B cell (primary cell): ENCODE results near the gene FBXL20. TPM values are rescaled to one million over a fixed set of nuclear protein-coding genes. Genes with fewer than 3 reads are reported as not detected.

Source experiments
- ATAC-seq: fragments of 200-7000 bp; cut with Tn5 transposase; one replicate; pipeline ENCODE4 v1.10.0; 2021; ENCODE audit warnings: low read depth, mild to moderate bottlenecking, moderate number of reproducible peaks, moderate library complexity
- CTCF ChIA-PET: fragments of 350-600 bp; sonication (Branson Sonifier 250); formaldehyde crosslinking; loops from one replicate; lab custom pipeline; 2021; ENCODE audit warnings: antibody characterized with exemption, inconsistent platforms; lab: Charles Lee
- POLR2A ChIA-PET: fragments of 350-600 bp; sonication (Branson Sonifier 250); formaldehyde crosslinking; loops from one replicate; lab custom pipeline; 2021; ENCODE audit warnings: antibody characterized with exemption; lab: Charles Lee
- DNase-seq: peaks from one replicate; pipeline ENCODE4 v3.0.0; 2013
- H2AFZ ChIP-seq: 2 replicates; pipeline ENCODE4 v1.6.1; 2012; ENCODE audit warnings: mild to moderate bottlenecking, low read depth, low read length; ENCODE audit not compliant: insufficient read depth, poor library complexity, severe bottlenecking
- H3K27ac ChIP-seq, 2 donors: 1 replicate in 1 of 2; 2 replicates in 1 of 2; pipeline ENCODE4 v1.5.1; 2012 to 2013; ENCODE audit warnings: low read length in 2 of 2, mild to moderate bottlenecking in 2 of 2, moderate library complexity in 1 of 2
- H3K27me3 ChIP-seq, 4 experiments: fragments of 200-600 bp in 1 of 4; sonication (generic) in 1 of 4; replicated peaks in 1 of 4; 1 replicate in 2 of 4; 2 replicates in 2 of 4; pipeline versions ENCODE4 v1.6.1 to v1.7.0; 2013 to 2016; ENCODE audit warnings: low read length in 3 of 4, mild to moderate bottlenecking in 2 of 4, mixed read lengths in 1 of 4, moderate library complexity in 1 of 4; ENCODE audit not compliant: insufficient read depth in 4 of 4, control insufficient read depth in 3 of 4; ENCODE audit errors: control extremely low read depth in 1 of 4
- H3K36me3 ChIP-seq, 2 experiments: replicated peaks in 1 of 2; 1 replicate in 1 of 2; 2 replicates in 1 of 2; pipeline versions ENCODE4 v1.6.1 to v1.7.1; 2013; ENCODE audit warnings: low read length in 1 of 2; ENCODE audit not compliant: insufficient read depth in 2 of 2, control insufficient read depth in 1 of 2; ENCODE audit errors: control extremely low read depth in 1 of 2, extremely low read depth in 1 of 2
- H3K4me1 ChIP-seq, 2 donors: fragments of 200-600 bp in 1 of 2; sonication (generic) in 1 of 2; 1 replicate in 1 of 2; 2 replicates in 1 of 2; pipeline versions ENCODE4 v1.5.1 to v1.6.1; 2013 to 2017; ENCODE audit warnings: low read length in 2 of 2; ENCODE audit not compliant: control insufficient read depth in 2 of 2, insufficient read depth in 2 of 2
- H3K4me2 ChIP-seq: replicated peaks from 2 replicates; pipeline ENCODE3; 2012; ENCODE audit warnings: mild to moderate bottlenecking, low read depth, low read length; ENCODE audit not compliant: poor library complexity, severe bottlenecking
- H3K4me3 ChIP-seq, 5 experiments: fragments of 200-600 bp in 1 of 5; sonication (generic) in 1 of 5; 1 replicate in 3 of 5; 2 replicates in 2 of 5; pipeline versions ENCODE4 v1.5.1 to v1.7.0; 2011 to 2016; ENCODE audit warnings: low read length in 4 of 5, mild to moderate bottlenecking in 4 of 5, low read depth in 2 of 5, control low read depth in 1 of 5, moderate library complexity in 1 of 5; ENCODE audit not compliant: insufficient read depth in 1 of 5; ENCODE audit errors: control extremely low read depth in 1 of 5, extremely low read depth in 1 of 5
- H3K79me2 ChIP-seq: fragments of 200-600 bp; sonication (generic); one replicate; pipeline ENCODE4 v1.6.0; 2016; ENCODE audit warnings: low read length; ENCODE audit not compliant: control insufficient read depth, insufficient read depth
- H3K9ac ChIP-seq: fragments of 200-600 bp; sonication (generic); 2 replicates; pipeline ENCODE4 v1.6.1; 2017; ENCODE audit warnings: mild to moderate bottlenecking, low read length, moderate library complexity
- H3K9me3 ChIP-seq, 3 donors: one replicate each; pipeline versions ENCODE4 v1.6.1 to v1.7.1; 2013; ENCODE audit warnings: low read length in 2 of 3; ENCODE audit not compliant: control insufficient read depth in 2 of 3, insufficient read depth in 1 of 3; ENCODE audit errors: control extremely low read depth in 1 of 3
- H4K20me1 ChIP-seq: 2 replicates; pipeline ENCODE4 v1.6.0; 2012; ENCODE audit warnings: mild to moderate bottlenecking, low read length; ENCODE audit not compliant: insufficient read depth, control insufficient read depth, poor library complexity, severe bottlenecking
- H3K27ac Mint-ChIP-seq: one replicate; pipeline ENCODE4 v1.8.0; 2021; ENCODE audit warnings: mixed read lengths
- H3K27me3 Mint-ChIP-seq: one replicate; pipeline ENCODE4 v1.8.0; 2021; ENCODE audit warnings: mixed read lengths
- H3K4me1 Mint-ChIP-seq: one replicate; pipeline ENCODE4 v1.8.0; 2021; ENCODE audit warnings: mixed read lengths
- H3K4me3 Mint-ChIP-seq: one replicate; pipeline ENCODE4 v1.8.0; 2021; ENCODE audit warnings: mixed read lengths
- H3K9me3 Mint-ChIP-seq: one replicate; pipeline ENCODE4 v1.8.0; 2022; ENCODE audit warnings: mixed read lengths; ENCODE audit not compliant: insufficient read depth
- EZH2 ChIP-seq: IDR thresholded peaks from 2 replicates; pipeline ENCODE4 v1.6.1; 2012; ENCODE audit warnings: borderline replicate concordance, low read depth, mild to moderate bottlenecking, moderate library complexity, low read length; ENCODE audit not compliant: insufficient read depth, poor library complexity, severe bottlenecking
- WGBS: methylation state at CpG from one replicate; pipeline ENCODE4 v1.1.5; 2013; ENCODE audit warnings: missing lambda C conversion rate; ENCODE audit not compliant: insufficient coverage; 5-methylcytosine and 5-hydroxymethylcytosine counted together
- intact Hi-C: fragments of 100-400 bp; cut with micrococcal nuclease; formaldehyde crosslinking; loops from one replicate; pipeline ENCODE4 v1.10.0; 2022
- polyA plus RNA-seq: library from polyadenylated mRNA; depleted of rRNA; stranded (reverse); fragments of >200 nt; gene quantifications from 2 replicates; pipeline ENCODE4 v1.2.3, GENCODE V29; 2012
- total RNA-seq, 2 donors: library from RNA; stranded (reverse); fragments of 120-200 nt in 1 of 2; gene quantifications; 1 replicate in 1 of 2; 2 replicates in 1 of 2; pipeline versions ENCODE4 v1.2.3 to v1.2.4, GENCODE V29; 2013 to 2022
- TF ChIP-seq, protein P1 (sequence below): fragments of 200-600 bp; IDR thresholded peaks from one replicate; pipeline ENCODE4 v1.8.0; 2022; ENCODE audit warnings: antibody characterized with exemption, mild to moderate bottlenecking

FBXL20 gene
- total and polyA plus RNA-seq, 2 donors (not counting 1 experiment from before 2014, with no cell fraction given): 6.1 to 36.2 TPM

DNA sequence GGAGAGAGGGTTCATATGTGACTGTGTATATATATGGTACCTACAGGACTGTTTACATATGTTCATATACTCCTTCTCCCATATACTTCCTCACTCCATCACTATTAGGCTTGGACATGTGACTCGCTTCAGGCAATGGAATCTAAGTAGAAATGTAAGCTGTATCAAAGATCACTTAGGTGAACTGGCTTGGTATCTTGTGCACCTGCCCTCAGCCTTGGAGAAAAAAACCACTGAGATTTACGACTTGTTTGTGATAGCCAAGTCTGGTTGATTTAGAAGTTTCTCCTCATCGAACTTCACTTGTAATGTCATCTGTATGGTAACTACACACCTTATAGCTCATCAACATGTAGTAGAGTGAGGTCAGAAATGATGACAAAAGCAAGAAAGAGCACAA, 59.9 kb downstream of the FBXL20 start:
- H3K27me3 ChIP-seq: no peaks in the 10 kb centered on the region
- H3K9ac ChIP-seq: no peak overlapping the region
- intact Hi-C loops: no loop called here
- H3K36me3 ChIP-seq: peaks cover 5 to 14% of the 10 kb centered on the region in 2 experiments
- no peak overlapping the region for H3K27ac Mint-ChIP-seq
- no peak overlapping the region for H3K27ac ChIP-seq
- TF ChIP-seq, protein P1, sequence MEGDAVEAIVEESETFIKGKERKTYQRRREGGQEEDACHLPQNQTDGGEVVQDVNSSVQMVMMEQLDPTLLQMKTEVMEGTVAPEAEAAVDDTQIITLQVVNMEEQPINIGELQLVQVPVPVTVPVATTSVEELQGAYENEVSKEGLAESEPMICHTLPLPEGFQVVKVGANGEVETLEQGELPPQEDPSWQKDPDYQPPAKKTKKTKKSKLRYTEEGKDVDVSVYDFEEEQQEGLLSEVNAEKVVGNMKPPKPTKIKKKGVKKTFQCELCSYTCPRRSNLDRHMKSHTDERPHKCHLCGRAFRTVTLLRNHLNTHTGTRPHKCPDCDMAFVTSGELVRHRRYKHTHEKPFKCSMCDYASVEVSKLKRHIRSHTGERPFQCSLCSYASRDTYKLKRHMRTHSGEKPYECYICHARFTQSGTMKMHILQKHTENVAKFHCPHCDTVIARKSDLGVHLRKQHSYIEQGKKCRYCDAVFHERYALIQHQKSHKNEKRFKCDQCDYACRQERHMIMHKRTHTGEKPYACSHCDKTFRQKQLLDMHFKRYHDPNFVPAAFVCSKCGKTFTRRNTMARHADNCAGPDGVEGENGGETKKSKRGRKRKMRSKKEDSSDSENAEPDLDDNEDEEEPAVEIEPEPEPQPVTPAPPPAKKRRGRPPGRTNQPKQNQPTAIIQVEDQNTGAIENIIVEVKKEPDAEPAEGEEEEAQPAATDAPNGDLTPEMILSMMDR: no peak
- no peak for TF ChIP-seq EZH2
- peaks cover 0 to under 1% of the 10 kb centered on the region in 2 donors for H3K4me1 ChIP-seq
- peaks cover 8% of the 10 kb centered on the region for H4K20me1 ChIP-seq
- H3K4me3 ChIP-seq: no peak overlapping the region
- H3K9me3 Mint-ChIP-seq: no peaks in the 10 kb centered on the region
- H3K27me3 Mint-ChIP-seq: no peaks in the 10 kb centered on the region
- CTCF ChIA-PET: no interaction called here
- no peaks in the 10 kb centered on the region for H3K9me3 ChIP-seq
- WGBS: no CpG with 5 or more reads among the region's 3 CpGs
- no peak overlapping the region for H3K4me3 Mint-ChIP-seq
- no peak overlapping the region for H3K4me2 ChIP-seq
- ATAC-seq (no peak), DNase-seq (no peak)
- peaks cover 2% of the 10 kb centered on the region for H3K4me1 Mint-ChIP-seq
- POLR2A ChIA-PET: no interaction called here
- H3K79me2 ChIP-seq: peaks cover 13% of the 10 kb centered on the region
- H2AFZ ChIP-seq: no peak overlapping the region

DNA sequence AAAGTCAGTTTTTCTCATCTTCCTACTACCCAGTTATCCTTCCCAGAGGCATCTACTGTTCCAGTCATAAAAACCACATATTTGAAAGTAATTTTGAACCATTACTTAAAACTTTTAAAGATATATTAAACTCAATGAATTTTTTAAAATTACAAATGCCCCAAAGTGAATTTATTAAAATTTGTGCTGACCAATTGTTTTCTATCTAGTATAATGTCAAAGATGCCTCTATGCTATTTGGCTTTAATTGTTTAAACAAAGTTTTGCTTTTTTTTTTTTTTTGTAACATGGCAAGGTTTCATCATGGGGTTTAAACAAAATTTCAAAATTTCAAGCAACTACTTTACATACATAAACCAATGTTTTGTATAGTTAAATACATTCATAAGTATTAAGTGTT, 60.7 kb downstream of the FBXL20 start:
- CTCF ChIA-PET: no interaction called here
- Mint-ChIP-seq H3K9me3 (no peaks in the 10 kb centered on the region), H3K27ac (no peak overlapping the region), H3K4me3 (no peak overlapping the region), H3K4me1 (peaks cover 7% of the 10 kb centered on the region), H3K27me3 (no peaks in the 10 kb centered on the region)
- no peaks in the 10 kb centered on the region for H3K27me3 ChIP-seq
- ATAC-seq (no peak), DNase-seq (no peak)
- no peak for TF ChIP-seq EZH2
- TF ChIP-seq, protein P1: no peak
- H3K9me3 ChIP-seq: no peaks in the 10 kb centered on the region
- H3K4me1 ChIP-seq: peaks cover 3 to 9% of the 10 kb centered on the region in 2 donors
- H3K36me3 ChIP-seq: peaks cover 5 to 14% of the 10 kb centered on the region in 2 experiments
- no peak overlapping the region for H2AFZ ChIP-seq
- POLR2A ChIA-PET: no interaction called here
- no peak overlapping the region for H3K9ac ChIP-seq
- intact Hi-C loops: no loop called here
- H4K20me1 ChIP-seq: peaks cover 8% of the 10 kb centered on the region
- no peak overlapping the region for H3K27ac ChIP-seq
- no peak overlapping the region for H3K4me2 ChIP-seq
- H3K4me3 ChIP-seq: no peak overlapping the region
- H3K79me2 ChIP-seq: peaks cover 9% of the 10 kb centered on the region
